ENCODE data around the gene MTCH2.
"Not testable (repeated sequence)": the region's sequence is repeated elsewhere in the genome, so short reads cannot be mapped to it uniquely, and the experiment has no call there.

The MTCH2 gene

GRCh38 chr11:47640506-47640905 lies 1.9 kb downstream of the MTCH2 start:
- not testable (repeated sequence) for H3K4me3 ChIP-seq (ENCODE audit: low read depth, low read length)

- H3K4me3 ChIP-seq (ENCODE audit: low read depth, low read length) = not testable (repeated sequence)
These were observed 6.0 kb downstream of the MTCH2 start for GRCh38 chr11:47636331-47636730.

- H3K4me3 ChIP-seq (ENCODE audit: low read depth, low read length) = no peak overlapping the region
These were observed 10.9 kb downstream of the MTCH2 start for GRCh38 chr11:47631473-47631872.

- H3K4me3 ChIP-seq (ENCODE audit: low read depth, low read length) = no peak overlapping the region
These were observed 14.3 kb downstream of the MTCH2 start for GRCh38 chr11:47628026-47628425.

- no peak overlapping the region for H3K4me3 ChIP-seq (ENCODE audit: low read depth, low read length)
These were observed 16.1 kb downstream of the MTCH2 start for GRCh38 chr11:47626234-47626633.

- H3K4me3 ChIP-seq (ENCODE audit: low read depth, low read length) = no peak overlapping the region
These were observed 21.5 kb downstream of the MTCH2 start for GRCh38 chr11:47620836-47621378.

- H3K4me3 ChIP-seq (ENCODE audit: low read depth, low read length) = no peak overlapping the region
These were observed 24.9 kb downstream of the MTCH2 start for GRCh38 chr11:47617417-47617809.

- no peak overlapping the region for H3K4me3 ChIP-seq (ENCODE audit: low read depth, low read length)
These were observed 25.5 kb downstream of the MTCH2 start for GRCh38 chr11:47616726-47617416.

- H3K4me3 ChIP-seq (ENCODE audit: low read depth, low read length) = no peak overlapping the region
These were observed 27.1 kb downstream of the MTCH2 start for GRCh38 chr11:47615249-47615648.

GRCh38 chr11:47611348-47611794 lies 31.0 kb downstream of the MTCH2 start:
- H3K4me3 ChIP-seq (ENCODE audit: low read depth, low read length) = no peak overlapping the region

GRCh38 chr11:47609675-47610074 lies 32.7 kb downstream of the MTCH2 start:
- no peak overlapping the region for H3K4me3 ChIP-seq (ENCODE audit: low read depth, low read length)

GRCh38 chr11:47607380-47607779 lies 35.0 kb downstream of the MTCH2 start:
- H3K4me3 ChIP-seq (ENCODE audit: low read depth, low read length) = no peak overlapping the region

- no peak overlapping the region for H3K4me3 ChIP-seq (ENCODE audit: low read depth, low read length)
These were observed 35.6 kb downstream of the MTCH2 start for GRCh38 chr11:47606731-47607130.

GRCh38 chr11:47605921-47606320 lies 36.4 kb downstream of the MTCH2 start:
- no peak overlapping the region for H3K4me3 ChIP-seq (ENCODE audit: low read depth, low read length)

GRCh38 chr11:47603295-47603694 lies 39.1 kb downstream of the MTCH2 start:
- no peak overlapping the region for H3K4me3 ChIP-seq (ENCODE audit: low read depth, low read length)

GRCh38 chr11:47599902-47600301 lies 42.5 kb downstream of the MTCH2 start:
- no peak overlapping the region for H3K4me3 ChIP-seq (ENCODE audit: low read depth, low read length)

GRCh38 chr11:47595967-47596366 lies 46.4 kb downstream of the MTCH2 start:
- H3K4me3 ChIP-seq (ENCODE audit: low read depth, low read length) = no peak overlapping the region

- no peak overlapping the region for H3K4me3 ChIP-seq (ENCODE audit: low read depth, low read length)
These were observed 47.3 kb downstream of the MTCH2 start for GRCh38 chr11:47595029-47595428.

GRCh38 chr11:47593934-47594855 lies 48.2 kb downstream of the MTCH2 start, which contains the start of gene C1QTNF4:
Gene C1QTNF4 (minus strand): TSS chr11:47594411. CDS start chr11:47590810, 3,601 bp downstream.
- H3K4me3 ChIP-seq (ENCODE audit: low read depth, low read length) = peak within 1 kb of the TSS; percentile 50

GRCh38 chr11:47593492-47593933 lies 48.8 kb downstream of the MTCH2 start:
- H3K4me3 ChIP-seq (ENCODE audit: low read depth, low read length) = peak overlapping the region; percentile 50

- no peak overlapping the region for H3K4me3 ChIP-seq (ENCODE audit: low read depth, low read length)
These were observed 49.4 kb downstream of the MTCH2 start for GRCh38 chr11:47592970-47593369.

GRCh38 chr11:47592251-47592650 lies 50.1 kb downstream of the MTCH2 start:
- H3K4me3 ChIP-seq (ENCODE audit: low read depth, low read length) = no peak overlapping the region
